Fibroblast of peridontal ligament (primary cell): ENCODE results near the gene GRIK3.
"Not testable (repeated sequence)": the region's sequence is repeated elsewhere in the genome, so short reads cannot be mapped to it uniquely, and the experiment has no call there.

Experiments used
- DNase-seq: peaks from one replicate; pipeline ENCODE4 v3.0.0-alpha.2; 2010; ENCODE audit errors: extremely low read depth

GRIK3 gene

DNA sequence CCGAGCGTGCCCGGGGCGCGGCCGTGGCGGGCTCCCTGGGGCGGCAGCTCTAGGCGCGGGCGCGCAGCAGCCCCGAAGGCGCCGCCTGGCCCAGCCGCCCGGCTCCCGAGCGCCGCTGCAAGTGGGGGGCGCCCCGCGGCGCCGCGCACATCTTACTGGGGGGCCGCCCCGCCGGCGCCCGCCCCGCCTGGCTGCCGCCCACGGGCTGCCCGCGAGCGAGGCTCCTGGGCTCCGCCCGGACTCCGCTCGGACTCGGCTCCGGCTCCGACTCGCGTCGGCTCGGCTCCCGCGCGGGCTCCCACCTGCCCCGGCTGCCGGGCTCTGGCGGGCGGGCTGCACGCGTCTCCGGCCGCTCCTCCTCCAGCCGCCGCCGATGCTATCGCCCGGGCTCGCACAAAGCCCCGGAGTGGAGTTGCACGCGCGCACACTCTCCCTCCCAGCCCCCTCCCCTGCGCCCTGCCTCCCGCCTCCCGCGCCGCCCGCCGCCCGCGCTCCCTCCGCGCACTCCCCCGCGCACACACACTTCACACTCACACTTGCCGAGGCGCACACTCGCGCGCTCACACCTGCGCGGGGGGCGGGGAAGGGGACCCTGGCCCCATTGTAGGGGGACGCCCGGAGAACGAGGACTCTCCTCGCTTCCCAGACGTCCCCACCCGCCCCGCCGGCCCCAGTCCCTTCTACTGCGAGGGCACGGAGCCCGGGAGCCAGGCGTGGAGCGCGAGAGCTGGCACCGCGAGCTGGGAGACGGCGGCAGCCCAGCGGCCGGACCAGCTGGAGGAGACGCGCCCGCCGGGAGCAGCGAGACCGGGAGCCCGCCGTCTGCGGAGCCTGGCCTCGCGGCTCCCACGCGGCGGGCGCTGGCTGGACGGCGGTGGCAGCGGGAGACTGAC is at the start of gene GRIK3:
Gene GRIK3 (minus strand): TSS at position 395 of the 893 bp plus-strand sequence. CDS start 407 bp downstream, outside the sequence.
- DNase-seq: no peak

GRCh38 chr1:37084013-37084412 is 49.7 kb upstream of the GRIK3 start:
- DNase-seq: no peak

GRCh38 chr1:37083603-37084002 is 49.3 kb upstream of the GRIK3 start:
- no peak for DNase-seq

- DNase-seq: not testable (repeated sequence)
Measured at GRCh38 chr1:37080296-37080986, 46.1 kb upstream of the GRIK3 start.

DNA sequence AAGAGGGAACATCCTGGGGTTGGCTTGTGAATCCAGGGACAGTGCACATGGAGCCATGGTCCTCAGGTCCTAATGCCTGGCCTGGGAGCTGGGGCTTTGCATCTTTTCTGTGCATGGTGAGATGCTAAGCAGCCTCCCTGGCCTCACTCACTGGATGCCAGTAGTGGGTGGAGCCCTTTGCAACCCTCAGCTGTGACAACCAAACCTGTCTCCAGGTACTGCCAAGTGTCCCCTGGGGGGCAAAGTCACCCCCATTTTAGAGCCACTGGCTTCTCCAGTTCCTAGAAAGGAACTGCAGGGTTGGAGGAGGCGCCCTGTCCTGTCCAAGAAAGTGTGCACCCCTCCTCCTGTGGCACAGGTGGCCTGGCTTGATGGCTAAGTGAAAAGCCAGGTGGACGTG is 44.6 kb upstream of the GRIK3 start:
- DNase-seq: no peak

DNA sequence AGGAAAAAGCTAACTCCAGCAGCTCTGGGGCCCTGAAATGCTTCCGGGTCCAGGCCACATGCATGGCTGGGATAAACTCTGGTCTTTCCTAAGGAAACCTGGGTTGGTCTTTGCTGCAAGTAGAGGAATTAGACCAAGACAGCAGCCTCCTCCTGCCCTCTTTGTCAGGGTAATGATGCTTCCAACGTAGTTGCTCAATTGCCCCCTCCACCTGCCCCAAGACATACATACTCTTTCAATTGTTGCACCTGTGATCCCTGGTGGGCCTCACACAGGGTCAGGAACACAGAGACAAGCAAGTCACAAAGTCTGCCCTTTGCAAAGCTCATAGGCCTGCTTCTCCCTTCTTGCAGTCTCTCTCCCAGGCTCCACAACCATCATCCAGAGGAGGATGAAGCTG is 41.9 kb upstream of the GRIK3 start:
- DNase-seq: no peak

DNA sequence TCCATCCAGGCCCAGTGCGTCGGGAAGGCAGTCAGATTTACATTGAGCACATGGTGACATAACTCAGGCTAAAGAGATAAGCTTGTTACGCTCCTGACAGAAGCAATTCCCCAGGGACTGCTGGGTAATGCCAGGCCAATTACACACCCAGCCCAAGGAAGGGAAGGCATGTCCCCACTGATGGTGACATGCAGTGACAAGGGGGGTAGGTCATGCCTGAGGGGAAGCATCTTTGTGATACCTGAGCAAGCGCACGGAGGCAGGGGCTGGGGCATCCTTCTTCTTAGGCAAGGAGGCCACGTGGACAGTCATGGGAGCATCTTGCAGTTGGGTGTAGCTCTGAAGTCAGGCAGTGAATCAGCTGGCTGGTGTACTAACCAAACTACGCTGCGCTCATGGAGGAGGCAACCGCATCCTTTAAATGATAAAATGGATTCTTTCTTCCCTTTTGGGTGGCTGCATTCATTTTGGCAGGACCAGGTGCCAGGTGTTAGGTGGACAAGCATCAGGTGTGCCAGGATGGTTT is 39.6 kb upstream of the GRIK3 start:
- DNase-seq: no peak

- no peak for DNase-seq
Measured at GRCh38 chr1:37073152-37073853, 39.0 kb upstream of the GRIK3 start.

DNA sequence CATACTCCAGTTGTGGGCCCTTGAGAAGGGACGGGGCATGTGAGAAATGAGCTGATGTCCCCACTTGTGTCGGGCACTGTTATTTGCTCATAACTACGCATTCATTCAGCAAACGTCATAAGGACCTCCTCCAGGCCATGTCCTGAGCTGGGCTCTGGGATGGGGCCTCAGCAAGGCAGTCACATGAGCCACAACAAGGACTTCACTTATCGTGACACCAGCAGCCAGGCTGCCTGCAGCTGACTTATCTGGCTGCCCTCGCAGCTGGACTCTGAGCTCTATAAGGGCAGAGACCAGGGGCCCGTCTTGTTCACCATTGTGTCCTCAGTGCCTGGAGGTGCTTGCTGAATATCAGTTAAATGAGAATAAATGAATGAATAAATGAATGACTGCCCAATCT is 37.5 kb upstream of the GRIK3 start:
- no peak for DNase-seq

GRCh38 chr1:37070126-37070525 is 35.8 kb upstream of the GRIK3 start:
- DNase-seq: no peak

GRCh38 chr1:37069406-37069805 is 35.1 kb upstream of the GRIK3 start:
- DNase-seq: no peak

DNA sequence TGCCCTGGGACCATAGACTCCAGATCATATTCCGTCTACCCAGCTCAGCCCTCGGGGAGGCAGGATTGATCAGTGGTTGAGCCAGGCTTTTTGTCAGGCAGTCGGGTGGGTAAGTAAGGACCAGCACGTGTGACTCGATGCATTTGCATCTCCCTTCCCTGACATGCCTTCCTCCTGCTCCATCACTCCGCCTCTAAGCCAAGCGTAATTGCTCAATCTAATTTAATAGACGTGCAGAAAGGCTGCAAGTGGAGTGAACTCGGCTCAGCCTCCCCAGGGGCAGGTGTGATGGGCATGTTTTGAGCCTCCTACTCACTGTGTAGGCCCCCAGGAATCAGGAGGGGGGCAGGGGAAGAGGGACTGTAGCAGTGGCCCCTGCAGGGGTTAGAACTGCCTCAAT is 34.6 kb upstream of the GRIK3 start:
- DNase-seq: no peak

- no peak for DNase-seq
Measured at GRCh38 chr1:37068260-37068659, 33.9 kb upstream of the GRIK3 start.

DNA sequence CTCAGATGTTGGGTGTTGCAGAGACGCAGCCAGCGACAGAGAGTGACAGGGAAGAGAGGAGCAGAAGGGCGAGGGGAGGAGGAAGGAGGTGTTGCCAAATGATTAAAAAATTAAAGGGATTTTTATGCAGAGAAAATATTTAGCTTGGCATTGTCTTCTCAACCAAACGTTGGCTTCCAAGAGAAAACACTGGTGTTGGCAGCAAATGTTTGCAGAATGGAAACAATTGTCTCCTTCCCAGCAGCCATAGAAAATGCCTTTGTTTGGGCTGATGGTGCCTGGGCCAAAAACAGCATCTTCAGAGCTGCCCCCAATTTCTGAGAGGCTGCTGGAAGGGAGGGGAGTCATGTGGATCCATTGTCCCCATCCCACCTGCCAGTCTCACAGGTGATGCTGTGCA is 29.7 kb upstream of the GRIK3 start:
- DNase-seq: no peak

DNA sequence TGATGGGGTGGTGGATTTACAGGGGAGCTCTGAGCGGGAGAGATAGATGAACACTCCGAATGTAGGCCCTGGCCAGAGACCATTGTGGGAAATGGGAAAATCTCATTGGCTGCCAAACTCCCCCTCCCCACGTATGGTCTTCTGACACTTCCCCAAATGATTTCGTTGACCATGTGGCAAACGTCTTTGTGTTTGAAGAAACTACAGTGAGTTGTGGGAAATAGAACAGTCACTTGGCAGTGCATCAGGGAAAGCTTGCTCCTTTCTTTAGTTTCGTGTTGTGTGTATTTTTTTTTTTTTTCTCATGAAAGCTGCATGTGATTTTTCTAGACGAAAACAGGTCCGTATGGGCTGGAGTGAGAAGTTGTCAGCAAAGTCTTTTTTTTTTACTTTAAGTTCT is 25.0 kb upstream of the GRIK3 start:
- DNase-seq: no peak

DNA sequence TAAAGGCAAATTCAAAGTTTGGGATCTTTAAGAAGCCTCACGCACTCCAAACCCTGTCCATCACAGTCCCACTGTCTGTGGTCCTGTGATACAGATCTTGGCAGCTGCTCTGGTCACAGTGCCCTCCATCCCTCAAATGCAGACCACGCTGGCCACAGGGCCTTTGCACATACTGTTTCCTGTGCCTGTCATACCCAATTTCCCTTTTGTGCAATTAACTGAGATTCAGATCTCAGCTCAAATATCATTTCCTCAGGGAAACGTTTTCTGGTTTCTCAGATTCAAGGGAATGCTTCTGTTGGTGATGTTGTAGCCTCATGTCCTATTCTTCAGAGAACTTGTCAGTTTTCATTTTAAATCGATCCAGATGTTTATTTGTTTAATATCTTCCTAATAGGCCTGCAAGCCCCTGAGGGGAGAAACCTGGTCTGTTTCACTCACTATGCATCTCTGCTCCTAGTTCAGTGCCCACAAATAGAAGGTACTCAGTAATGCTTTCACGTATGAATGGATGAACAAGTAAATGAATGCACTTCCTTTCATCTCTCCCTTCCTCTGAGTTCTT is 24.2 kb upstream of the GRIK3 start:
- DNase-seq: no peak

GRCh38 chr1:37056325-37056724 is 22.0 kb upstream of the GRIK3 start:
- no peak for DNase-seq

GRCh38 chr1:37055631-37056030 is 21.3 kb upstream of the GRIK3 start:
- DNase-seq: no peak

DNA sequence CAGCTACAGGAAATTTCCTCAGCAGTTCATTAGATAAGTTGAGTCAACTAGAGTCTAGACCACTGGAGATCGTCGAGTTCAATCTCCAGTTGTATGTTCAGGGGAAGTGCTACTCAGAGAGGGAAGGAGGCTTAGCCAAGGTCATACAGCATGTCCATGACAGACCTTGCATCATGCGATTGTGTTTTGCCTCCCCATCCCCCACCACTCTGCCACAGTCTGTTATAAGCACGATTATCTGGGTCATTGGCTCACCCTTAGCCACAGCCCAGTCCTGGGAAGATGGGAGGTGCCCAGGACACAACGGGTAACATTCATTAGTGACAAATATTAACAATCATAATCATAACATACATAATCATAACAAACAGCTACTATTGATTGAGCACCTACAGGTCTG is 18.9 kb upstream of the GRIK3 start:
- DNase-seq: no peak

DNA sequence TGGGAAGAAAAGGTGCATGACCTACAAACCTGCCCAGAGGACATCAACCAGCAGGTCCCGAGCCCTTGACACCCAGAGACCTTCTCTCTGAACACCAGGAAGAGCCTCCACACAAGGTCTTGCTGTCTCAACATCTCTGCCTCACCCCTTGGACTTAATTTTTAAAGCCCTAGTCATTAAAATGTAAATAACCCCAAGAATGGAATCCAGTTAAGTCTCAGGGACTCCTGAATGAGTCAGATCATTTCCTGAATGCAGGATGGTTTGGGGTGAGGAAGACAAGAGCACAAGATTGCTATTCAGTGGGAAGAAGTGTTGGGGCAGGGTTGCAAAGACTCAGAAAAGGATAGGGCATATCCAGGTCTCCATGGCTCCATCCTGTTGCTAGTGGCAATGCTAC is 17.8 kb upstream of the GRIK3 start:
- no peak for DNase-seq

DNA sequence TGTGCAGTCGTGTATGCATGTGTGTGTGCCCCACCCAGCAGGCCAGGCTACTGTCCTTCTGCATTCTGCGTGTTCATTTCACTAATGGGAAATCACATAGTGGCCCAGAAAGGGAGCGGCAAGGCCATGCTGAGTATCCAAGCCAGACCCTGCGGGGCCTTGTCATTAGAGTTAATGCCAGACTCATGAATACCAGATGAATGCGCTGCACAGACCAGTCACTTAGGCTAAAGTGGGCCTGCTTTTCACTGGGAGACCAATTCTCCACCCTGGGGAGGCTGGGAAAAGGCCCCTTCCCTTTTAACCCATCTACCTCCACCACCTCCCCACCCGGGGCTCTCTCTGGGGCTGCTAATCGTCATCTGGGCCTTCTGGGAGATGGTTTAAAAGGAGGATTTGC is 17.0 kb upstream of the GRIK3 start:
- DNase-seq: no peak

DNA sequence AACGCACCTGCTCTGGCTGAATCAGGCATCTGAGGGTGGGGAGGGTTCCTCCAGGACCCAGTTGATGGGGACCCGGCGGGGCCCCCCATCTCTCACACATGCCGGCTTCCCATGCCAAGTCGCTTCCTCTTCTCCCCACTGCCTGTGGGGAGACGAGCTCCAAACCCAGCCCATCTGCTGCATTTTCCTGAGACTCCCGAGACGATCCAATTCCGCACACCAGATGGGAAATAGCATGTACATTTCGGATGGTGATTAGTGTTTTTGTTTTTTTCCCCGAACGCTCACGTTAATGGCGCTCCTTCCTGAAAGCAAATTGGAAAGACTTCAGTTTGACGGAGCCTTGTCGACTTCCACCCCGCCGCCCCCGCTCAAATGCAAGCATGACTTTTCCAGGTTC is 13.2 kb upstream of the GRIK3 start:
- DNase-seq: no peak
